SK-N-SH (cell line): ENCODE results near the gene ZNF337. TPM values are rescaled to one million over a fixed set of nuclear protein-coding genes. Genes with fewer than 3 reads are reported as not detected.

Experiments
- CTCF ChIA-PET: fragments of 300-600, 350-600 bp; formaldehyde crosslinking; extraction: SDS; loops from one replicate; lab custom pipeline; 2021; lab: Yijun Ruan, JAX
- POLR2A ChIA-PET: fragments of 350-600 bp; sonication (Branson Sonifier 250); formaldehyde crosslinking; extraction: SDS; loops from one replicate; lab custom pipeline; 2020; ENCODE audit warnings: antibody characterized with exemption, inconsistent platforms; lab: Yijun Ruan, JAX
- DNase-seq: peaks from one replicate; pipeline ENCODE4 v3.0.0; 2012
- H2AFZ ChIP-seq: fragments of 200-600 bp; sonication (generic); 2 replicates; pipeline ENCODE4 v1.8.1; 2016; ENCODE audit warnings: antibody characterized with exemption, mild to moderate bottlenecking, low read depth
- H3F3A ChIP-seq: fragments of 200-600 bp; sonication (generic); replicated peaks from 2 replicates; pipeline ENCODE3; 2016; ENCODE audit warnings: antibody characterized with exemption, mild to moderate bottlenecking; ENCODE audit not compliant: insufficient read depth
- H3K27ac ChIP-seq, 2 experiments: fragments of 200-500 bp in 1 of 2; fragments of 200-600 bp in 1 of 2; sonication (Bioruptor generic) in 1 of 2; sonication (generic), shearing (Covaris generic) in 1 of 2; 2 replicates each; pipeline versions ENCODE4 v1.5.1 to v1.6.1; 2014 to 2016; ENCODE audit warnings: low read depth in 2 of 2, inconsistent platforms in 1 of 2, low read length in 1 of 2, mild to moderate bottlenecking in 1 of 2, mixed read lengths in 1 of 2
- H3K27me3 ChIP-seq: fragments of 200-600 bp; sonication (generic), shearing (Covaris generic); 2 replicates; pipeline ENCODE4 v1.6.1; 2016; ENCODE audit warnings: mixed run types; ENCODE audit not compliant: insufficient read depth
- H3K36me3 ChIP-seq, 2 experiments: fragments of 200-500 bp in 1 of 2; fragments of 200-600 bp in 1 of 2; sonication (Bioruptor generic) in 1 of 2; sonication (generic) in 1 of 2; replicated peaks in 1 of 2; 2 replicates each; pipeline versions ENCODE3 to v1.5.1; 2014 to 2016; ENCODE audit warnings: low read length in 1 of 2, mild to moderate bottlenecking in 1 of 2; ENCODE audit not compliant: insufficient read depth in 2 of 2, control insufficient read depth in 1 of 2
- H3K4me1 ChIP-seq, 2 experiments: fragments of 200-500 bp in 1 of 2; fragments of 200-600 bp in 1 of 2; sonication (Bioruptor generic) in 1 of 2; sonication (generic), shearing (Covaris generic) in 1 of 2; 2 replicates each; pipeline versions ENCODE4 v1.5.1 to v1.6.1; 2014 to 2016; ENCODE audit warnings: low read depth in 1 of 2, low read length in 1 of 2, mixed run types in 1 of 2; ENCODE audit not compliant: insufficient read depth in 2 of 2, control insufficient read depth in 1 of 2
- H3K4me2 ChIP-seq: fragments of 200-600 bp; sonication (generic), shearing (Covaris generic); 2 replicates; pipeline ENCODE4 v1.6.1; 2017; ENCODE audit warnings: mixed run types
- H3K4me3 ChIP-seq, 2 experiments: fragments of 200-500 bp in 1 of 2; fragments of 200-600 bp in 1 of 2; sonication (Bioruptor generic) in 1 of 2; sonication (generic), shearing (Covaris generic) in 1 of 2; 2 replicates each; pipeline versions ENCODE4 v1.5.1 to v1.8.1; 2014 to 2016; ENCODE audit warnings: low read depth in 2 of 2, inconsistent platforms in 1 of 2, low read length in 1 of 2, mild to moderate bottlenecking in 1 of 2, mixed read lengths in 1 of 2, moderate library complexity in 1 of 2
- H3K79me2 ChIP-seq: fragments of 200-600 bp; sonication (generic); 2 replicates; pipeline ENCODE4 v1.8.1; 2017; ENCODE audit warnings: mild to moderate bottlenecking; ENCODE audit not compliant: insufficient read depth
- H3K9ac ChIP-seq: fragments of 200-600 bp; sonication (generic); 2 replicates; pipeline ENCODE4 v1.6.1; 2017; ENCODE audit warnings: mixed run types
- H3K9me2 ChIP-seq: fragments of 200-600 bp; sonication (generic); 2 replicates; pipeline ENCODE4 v1.6.1; 2017; ENCODE audit warnings: mixed run types
- H3K9me3 ChIP-seq: fragments of 200-600 bp; sonication (generic); 2 replicates; pipeline ENCODE4 v1.6.1; 2017; ENCODE audit warnings: mixed run types, mild to moderate bottlenecking, moderate library complexity
- H4K20me1 ChIP-seq: fragments of 200-600 bp; sonication (generic); 2 replicates; pipeline ENCODE4 v1.6.1; 2017; ENCODE audit warnings: mild to moderate bottlenecking, mixed run types; ENCODE audit not compliant: insufficient read depth
- CHD2 ChIP-seq: fragments of 150-350 bp; IDR thresholded peaks from 2 replicates; pipeline ENCODE4 v1.6.1; 2018; ENCODE audit warnings: low read length; ENCODE audit not compliant: partially characterized antibody
- ELF1 ChIP-seq: IDR thresholded peaks from 2 replicates; pipeline ENCODE4 v1.4.0; 2012
- EZH2phosphoT487 ChIP-seq: fragments of 200-600 bp; sonication (generic); IDR thresholded peaks from 2 replicates; pipeline ENCODE4 v1.6.1; 2017; ENCODE audit warnings: low read depth, mixed run types, mild to moderate bottlenecking, antibody characterized with exemption, moderate library complexity, borderline replicate concordance
- FOSL2 ChIP-seq: IDR thresholded peaks from 2 replicates; pipeline ENCODE4 v1.4.0; 2012; ENCODE audit warnings: low read depth, mild to moderate bottlenecking, moderate library complexity, borderline replicate concordance
- FOXJ3 ChIP-seq: sonication (generic); formaldehyde crosslinking; IDR thresholded peaks from 2 replicates; pipeline ENCODE4 v1.5.1; 2020; ENCODE audit warnings: mild to moderate bottlenecking, missing genetic modification reagents
- GABPA ChIP-seq: IDR thresholded peaks from 2 replicates; pipeline ENCODE4 v1.4.0; 2012; ENCODE audit warnings: low read depth, mild to moderate bottlenecking
- GATA2 ChIP-seq: sonication (generic); formaldehyde crosslinking; IDR thresholded peaks from 2 replicates; pipeline ENCODE4 v1.5.0; 2020; ENCODE audit warnings: mild to moderate bottlenecking, missing genetic modification reagents
- IRF3 ChIP-seq: fragments of 150-350 bp; IDR thresholded peaks from 2 replicates; pipeline ENCODE4 v1.6.1; 2016; ENCODE audit warnings: mild to moderate bottlenecking, low read depth, low read length
- JUND ChIP-seq: IDR thresholded peaks from 2 replicates; pipeline ENCODE4 v1.4.0; 2012
- NFIC ChIP-seq: IDR thresholded peaks from 2 replicates; pipeline ENCODE4 v1.4.0; 2012; ENCODE audit warnings: borderline replicate concordance
- PBX3 ChIP-seq: IDR thresholded peaks from 2 replicates; pipeline ENCODE4; 2012
- REST ChIP-seq: IDR thresholded peaks from 2 replicates; pipeline ENCODE4 v1.6.1; 2012; ENCODE audit warnings: mild to moderate bottlenecking, low read depth, low read length, moderate library complexity
- RXRA ChIP-seq: IDR thresholded peaks from 2 replicates; pipeline ENCODE4 v1.4.0; 2012; ENCODE audit warnings: low read depth, mild to moderate bottlenecking, borderline replicate concordance
- USF1 ChIP-seq: IDR thresholded peaks from 2 replicates; pipeline ENCODE4 v1.4.0; 2012; ENCODE audit warnings: low read depth, borderline replicate concordance
- YY1 ChIP-seq: IDR thresholded peaks from 2 replicates; pipeline ENCODE4 v1.4.0; 2012; ENCODE audit warnings: low read depth, mild to moderate bottlenecking
- ZBTB33 ChIP-seq: IDR thresholded peaks from 2 replicates; pipeline ENCODE4 v1.4.0; 2012; ENCODE audit warnings: low read depth, borderline replicate concordance
- polyA plus RNA-seq, 3 experiments: library from polyadenylated mRNA; depleted of rRNA; stranded (reverse); fragments of >200 nt; gene quantifications; 2 replicates each; pipeline ENCODE4 v1.2.3, GENCODE V29; 2012

ZNF337 gene
- polyA plus RNA-seq, 1 of the 3 experiments (the other 2 are of a cell fraction) = 16.5 TPM

- no peak for DNase-seq
- Histone ChIP-seq H3F3A (no peaks in the 10 kb centered on the region), H3K4me3 (no peak overlapping the region), H3K36me3 (no peaks in the 10 kb centered on the region), H3K4me1 (peaks cover 0 to 2% of the 10 kb centered on the region in 2 experiments; a peak in 1 of 4 replicates), H3K9me3 (peaks cover 17% of the 10 kb centered on the region; the same call in 1 of the 2 replicates), H3K79me2 (no peaks in the 10 kb centered on the region), H3K27me3 (no peaks in the 10 kb centered on the region), H3K27ac (no peak overlapping the region), H3K9me2 (no peaks in the 10 kb centered on the region), H3K9ac (no peak overlapping the region), H2AFZ (no peak overlapping the region), H4K20me1 (no peaks in the 10 kb centered on the region), H3K4me2 (no peak overlapping the region)
- TF ChIP-seq ZBTB33 = no peak
- TF ChIP-seq GABPA = no peak
- TF ChIP-seq USF1 = no peak
- no peak for TF ChIP-seq FOSL2
- TF ChIP-seq EZH2phosphoT487 = no peak
- TF ChIP-seq IRF3 = no peak
- TF ChIP-seq NFIC = no peak
- TF ChIP-seq CHD2 = no peak
- TF ChIP-seq RXRA = no peak
- no peak for TF ChIP-seq YY1
- no peak for TF ChIP-seq GATA2 (CRISPR knock-in tag)
- TF ChIP-seq ELF1 = no peak
- no peak for TF ChIP-seq REST
- TF ChIP-seq PBX3 = no peak
- no peak for TF ChIP-seq JUND
- no peak for TF ChIP-seq FOXJ3 (CRISPR knock-in tag)
- POLR2A ChIA-PET = no interaction called here
- CTCF ChIA-PET = no interaction called here
Observed at GRCh38 chr20:25725639-25726038, 29.0 kb upstream of the ZNF337 start.
